GM18861 (cell line): ENCODE data around the gene GUCY2C.
"Not testable (repeated sequence)": the region's sequence is repeated elsewhere in the genome, so short reads cannot be mapped to it uniquely, and the experiment has no call there.

Source experiments
- ATAC-seq: cut with Tn5 transposase; IDR thresholded peaks from one replicate; pipeline ENCODE4 v1.9.1; 2021; ENCODE audit not compliant: unreplicated experiment

GUCY2C gene

GRCh38 chr12:14696265-14696741, at the start of gene GUCY2C:
TSS of gene GUCY2C (minus strand) at chr12:14696599. CDS start at chr12:14696448, 151 bp downstream.
- no peak for ATAC-seq

- ATAC-seq, result no peak
Observed at GRCh38 chr12:14743061-14743460, 46.7 kb upstream of the GUCY2C start.

GRCh38 chr12:14741942-14742341, 45.5 kb upstream of the GUCY2C start:
- no peak for ATAC-seq

- ATAC-seq, result no peak
Observed at GRCh38 chr12:14741153-14741552, 44.8 kb upstream of the GUCY2C start.

- ATAC-seq, result not testable (repeated sequence)
Observed at GRCh38 chr12:14736441-14736840, 40.0 kb upstream of the GUCY2C start.

GRCh38 chr12:14731821-14732220, 35.4 kb upstream of the GUCY2C start:
- no peak for ATAC-seq

GRCh38 chr12:14729586-14729985, 33.2 kb upstream of the GUCY2C start:
- ATAC-seq, result no peak

- no peak for ATAC-seq
Observed at GRCh38 chr12:14723763-14724162, 27.4 kb upstream of the GUCY2C start.

- peak; percentile 66 for ATAC-seq
Observed at GRCh38 chr12:14716848-14717444, 20.5 kb upstream of the GUCY2C start.

- ATAC-seq, result no peak
Observed at GRCh38 chr12:14714437-14714836, 18.0 kb upstream of the GUCY2C start.

GRCh38 chr12:14710632-14711320, 14.4 kb upstream of the GUCY2C start:
- no peak for ATAC-seq

GRCh38 chr12:14701809-14702568, 5.6 kb upstream of the GUCY2C start:
- no peak for ATAC-seq

- no peak for ATAC-seq
Observed at GRCh38 chr12:14700935-14701334, 4.5 kb upstream of the GUCY2C start.

- no peak for ATAC-seq
Observed at GRCh38 chr12:14699923-14700322, 3.5 kb upstream of the GUCY2C start.

GRCh38 chr12:14698555-14698954, 2.2 kb upstream of the GUCY2C start:
- ATAC-seq, result no peak

GRCh38 chr12:14695715-14696141, 671 bp downstream of the GUCY2C start:
- no peak for ATAC-seq

GRCh38 chr12:14694970-14695369, 1.4 kb downstream of the GUCY2C start:
- ATAC-seq, result no peak

- ATAC-seq, result no peak
Observed at GRCh38 chr12:14694145-14694714, 2.2 kb downstream of the GUCY2C start.

- no peak for ATAC-seq
Observed at GRCh38 chr12:14693116-14693515, 3.3 kb downstream of the GUCY2C start.

GRCh38 chr12:14691560-14691959, 4.8 kb downstream of the GUCY2C start:
- ATAC-seq, result no peak

- no peak for ATAC-seq
Observed at GRCh38 chr12:14689996-14690395, 6.4 kb downstream of the GUCY2C start.
